GM23338 (cell line): ENCODE results near the gene BNIP5.

ENCODE experiments used
- CTCF ChIP-seq, 2 experiments: fragments of 200-600 bp in 1 of 2; sonication (generic) in 1 of 2; conservative IDR thresholded peaks; 2 replicates each; pipeline versions ENCODE4 v1.5.1 to v1.6.1; 2016 to 2017; ENCODE audit warnings: antibody characterized with exemption in 2 of 2, low read depth in 2 of 2, mild to moderate bottlenecking in 2 of 2, moderate library complexity in 1 of 2
- NANOG ChIP-seq: IDR thresholded peaks from 2 replicates; pipeline ENCODE4 v1.6.1; 2016; ENCODE audit warnings: antibody characterized with exemption, borderline replicate concordance
- POLR2AphosphoS5 ChIP-seq: IDR thresholded peaks from 2 replicates; pipeline ENCODE4 v1.6.1; 2016; ENCODE audit warnings: antibody characterized with exemption, low read depth
- TF ChIP-seq, protein P1 (sequence below): IDR thresholded peaks from one replicate; pipeline ENCODE4 v1.6.1; 2018; ENCODE audit warnings: antibody characterized with exemption; ENCODE audit not compliant: unreplicated experiment

DNA sequence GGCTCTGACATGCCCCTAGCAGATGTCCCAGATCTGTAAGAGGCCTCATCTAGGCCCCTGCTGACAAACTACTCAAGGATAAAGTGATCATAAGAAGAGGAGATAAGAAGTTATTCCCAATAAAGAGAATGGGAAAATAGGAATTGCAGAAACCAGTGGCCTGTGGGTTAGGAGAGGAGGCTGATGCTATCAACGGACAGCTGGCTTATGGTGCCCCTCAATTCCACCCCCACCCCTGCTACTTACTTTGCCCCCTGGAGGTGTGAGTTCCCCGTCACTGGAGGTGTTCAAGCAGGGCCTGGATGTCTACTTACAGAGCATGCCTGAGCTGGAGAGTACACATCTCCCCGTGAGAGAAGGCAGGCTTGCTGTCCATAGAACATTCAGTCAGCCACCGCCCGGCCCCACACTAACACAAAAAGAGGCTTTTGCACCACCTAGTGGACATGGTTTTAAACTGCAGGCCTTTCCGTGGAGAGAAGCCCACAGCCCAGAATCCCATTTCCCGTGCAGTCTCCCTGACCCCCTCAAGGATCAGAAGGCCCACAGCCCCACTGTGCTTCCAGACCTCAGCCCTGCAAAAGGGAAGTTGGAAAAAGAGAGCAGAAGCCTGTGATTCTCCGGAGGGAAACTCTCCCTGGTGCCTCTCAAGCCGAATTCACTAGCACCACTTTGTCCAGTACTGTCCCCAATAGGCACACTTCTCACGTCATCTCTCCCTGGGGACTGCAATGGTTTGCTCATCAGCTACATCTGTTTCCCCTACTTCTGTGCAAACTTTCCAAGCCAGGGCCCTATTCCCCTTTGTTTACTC is 23.8 kb upstream of the BNIP5 start:
- peak; percentile 72 to 93 for TF ChIP-seq CTCF (conservative IDR thresholded peaks at IDR 0.05; ENCODE audit: low read depth in 2 of 2)
- no peak for TF ChIP-seq NANOG
- TF ChIP-seq, protein P1, sequence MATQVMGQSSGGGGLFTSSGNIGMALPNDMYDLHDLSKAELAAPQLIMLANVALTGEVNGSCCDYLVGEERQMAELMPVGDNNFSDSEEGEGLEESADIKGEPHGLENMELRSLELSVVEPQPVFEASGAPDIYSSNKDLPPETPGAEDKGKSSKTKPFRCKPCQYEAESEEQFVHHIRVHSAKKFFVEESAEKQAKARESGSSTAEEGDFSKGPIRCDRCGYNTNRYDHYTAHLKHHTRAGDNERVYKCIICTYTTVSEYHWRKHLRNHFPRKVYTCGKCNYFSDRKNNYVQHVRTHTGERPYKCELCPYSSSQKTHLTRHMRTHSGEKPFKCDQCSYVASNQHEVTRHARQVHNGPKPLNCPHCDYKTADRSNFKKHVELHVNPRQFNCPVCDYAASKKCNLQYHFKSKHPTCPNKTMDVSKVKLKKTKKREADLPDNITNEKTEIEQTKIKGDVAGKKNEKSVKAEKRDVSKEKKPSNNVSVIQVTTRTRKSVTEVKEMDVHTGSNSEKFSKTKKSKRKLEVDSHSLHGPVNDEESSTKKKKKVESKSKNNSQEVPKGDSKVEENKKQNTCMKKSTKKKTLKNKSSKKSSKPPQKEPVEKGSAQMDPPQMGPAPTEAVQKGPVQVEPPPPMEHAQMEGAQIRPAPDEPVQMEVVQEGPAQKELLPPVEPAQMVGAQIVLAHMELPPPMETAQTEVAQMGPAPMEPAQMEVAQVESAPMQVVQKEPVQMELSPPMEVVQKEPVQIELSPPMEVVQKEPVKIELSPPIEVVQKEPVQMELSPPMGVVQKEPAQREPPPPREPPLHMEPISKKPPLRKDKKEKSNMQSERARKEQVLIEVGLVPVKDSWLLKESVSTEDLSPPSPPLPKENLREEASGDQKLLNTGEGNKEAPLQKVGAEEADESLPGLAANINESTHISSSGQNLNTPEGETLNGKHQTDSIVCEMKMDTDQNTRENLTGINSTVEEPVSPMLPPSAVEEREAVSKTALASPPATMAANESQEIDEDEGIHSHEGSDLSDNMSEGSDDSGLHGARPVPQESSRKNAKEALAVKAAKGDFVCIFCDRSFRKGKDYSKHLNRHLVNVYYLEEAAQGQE: no peak
- TF ChIP-seq POLR2AphosphoS5: no peak
